ENCODE measurements around the gene PRC1. TPM values are rescaled to one million over a fixed set of nuclear protein-coding genes. Genes with fewer than 3 reads are reported as not detected.

PRC1 gene
- total RNA-seq, 1 donor from 2014 or later = 3.3 TPM

GRCh38 chr15:90991587-90992285, 2.6 kb downstream of the PRC1 start:
- intact Hi-C loops (cut with micrococcal nuclease) = no loop called here
- ATAC-seq (no peak), DNase-seq (no peak)

- DNase-seq (no peak), ATAC-seq (no peak)
- intact Hi-C loops (cut with micrococcal nuclease) = no loop called here
These were observed 3.9 kb downstream of the PRC1 start for GRCh38 chr15:90990446-90990845.

- DNase-seq (no peak), ATAC-seq (no peak)
- intact Hi-C loops (cut with micrococcal nuclease) = no loop called here
These were observed 5.1 kb downstream of the PRC1 start for GRCh38 chr15:90989040-90989768.

- no peak for DNase-seq
- ATAC-seq = no peak
- intact Hi-C loops (cut with micrococcal nuclease) = no loop called here
These were observed 6.0 kb downstream of the PRC1 start for GRCh38 chr15:90988296-90988695.

- intact Hi-C loops (cut with micrococcal nuclease) = no loop called here
- ATAC-seq (no peak), DNase-seq (no peak)
These were observed 6.7 kb downstream of the PRC1 start for GRCh38 chr15:90987561-90988141.

- DNase-seq (no peak), ATAC-seq (no peak)
- intact Hi-C loops (cut with micrococcal nuclease) = no loop called here
These were observed 7.4 kb downstream of the PRC1 start for GRCh38 chr15:90986790-90987507.

GRCh38 chr15:90982135-90982534, 12.2 kb downstream of the PRC1 start:
- intact Hi-C loops (cut with micrococcal nuclease) = no loop called here
- no peak for ATAC-seq

GRCh38 chr15:90981681-90982080, 12.7 kb downstream of the PRC1 start:
- no peak for DNase-seq

More at GRCh38 chr15:90982135-90982534, 12.2 kb downstream of the PRC1 start:
- DNase-seq = no peak

GRCh38 chr15:90979582-90979981, 14.8 kb downstream of the PRC1 start:
- DNase-seq = no peak
- ATAC-seq = no peak
- intact Hi-C loops (cut with micrococcal nuclease) = no loop called here

More at GRCh38 chr15:90981681-90982080, 12.7 kb downstream of the PRC1 start:
- intact Hi-C loops (cut with micrococcal nuclease) = no loop called here
- ATAC-seq = no peak

- ATAC-seq = no peak
- DNase-seq = no peak
- intact Hi-C loops (cut with micrococcal nuclease) = no loop called here
These were observed 20.1 kb downstream of the PRC1 start for GRCh38 chr15:90974216-90974615.

- DNase-seq (no peak), ATAC-seq (no peak)
- intact Hi-C loops (cut with micrococcal nuclease) = no loop called here
These were observed 22.2 kb downstream of the PRC1 start for GRCh38 chr15:90972133-90972532.

- intact Hi-C loops (cut with micrococcal nuclease) = no loop called here
- no peak for ATAC-seq
These were observed 24.1 kb downstream of the PRC1 start for GRCh38 chr15:90970274-90970673.

GRCh38 chr15:90968434-90968833, 25.9 kb downstream of the PRC1 start:
- intact Hi-C loops (cut with micrococcal nuclease) = no loop called here
- ATAC-seq (no peak), DNase-seq (no peak)

More at GRCh38 chr15:90970274-90970673, 24.1 kb downstream of the PRC1 start:
- DNase-seq = no peak

GRCh38 chr15:90967206-90967605, 27.1 kb downstream of the PRC1 start:
- no peak for ATAC-seq
- no peak for DNase-seq
- intact Hi-C loops (cut with micrococcal nuclease) = no loop called here

GRCh38 chr15:90966262-90966661, 28.1 kb downstream of the PRC1 start:
- ATAC-seq (no peak), DNase-seq (no peak)
- intact Hi-C loops (cut with micrococcal nuclease) = no loop called here

- DNase-seq (no peak), ATAC-seq (no peak)
- intact Hi-C loops (cut with micrococcal nuclease) = no loop called here
These were observed 32.3 kb downstream of the PRC1 start for GRCh38 chr15:90962021-90962420.

GRCh38 chr15:90960298-90961091, 33.8 kb downstream of the PRC1 start:
- intact Hi-C loops (cut with micrococcal nuclease) = no loop called here
- DNase-seq = no peak
- no peak for ATAC-seq

- intact Hi-C loops (cut with micrococcal nuclease) = no loop called here
- DNase-seq (peak; percentile 83), ATAC-seq (peak; percentile 75)
These were observed 34.4 kb downstream of the PRC1 start for GRCh38 chr15:90959894-90960293.

- DNase-seq = no peak
- intact Hi-C loops (cut with micrococcal nuclease) = no loop called here
- ATAC-seq = no peak
These were observed 35.2 kb downstream of the PRC1 start for GRCh38 chr15:90959028-90959595.

Data from left ventricle myocardium superior (tissue), 1 donor.